ENCODE data around the gene LRRC8C.

LRRC8C gene

GRCh38 chr1:89682611-89683010 is 49.7 kb downstream of the LRRC8C start:
- Histone ChIP-seq H4K5ac (ENCODE audit: low read length) (no peak overlapping the region), H2BK15ac (replicated peaks; ENCODE audit: low read depth) (no peak overlapping the region), H2BK120ac (ENCODE audit: low read depth, low read length) (no peak overlapping the region), H3K4me2 (ENCODE audit: low read length) (no peak overlapping the region), H3K27me3 (ENCODE audit: insufficient read depth, low read length, poor library complexity) (no peaks in the 10 kb centered on the region), H3K23ac (ENCODE audit: low read length) (no peak overlapping the region), H3K4me3 (ENCODE audit: low read length) (no peak overlapping the region), H3K27ac (ENCODE audit: low read depth, low read length) (no peak overlapping the region), H3K79me2 (ENCODE audit: control insufficient read depth, insufficient read depth, low read length) (no peaks in the 10 kb centered on the region), H3K79me1 (ENCODE audit: low read length) (no peaks in the 10 kb centered on the region), H3K18ac (ENCODE audit: low read length) (no peak overlapping the region), H3K56ac (ENCODE audit: low read length) (no peak overlapping the region), H3K9ac (ENCODE audit: low read length) (no peak overlapping the region), H4K8ac (ENCODE audit: low read depth, low read length) (no peak overlapping the region), H3K4me1 (ENCODE audit: control insufficient read depth, low read depth, low read length) (no peaks in the 10 kb centered on the region), H2BK5ac (ENCODE audit: low read length) (no peak overlapping the region), H3K36me3 (ENCODE audit: control insufficient read depth, insufficient read depth, low read length) (no peaks in the 10 kb centered on the region), H3K4ac (ENCODE audit: low read depth, low read length) (no peak overlapping the region), H2AK5ac (ENCODE audit: low read length) (no peak overlapping the region)
- no peak for DNase-seq

GRCh38 chr1:89685461-89685860 is 52.5 kb downstream of the LRRC8C start:
- Histone ChIP-seq H3K4me3 (ENCODE audit: low read length) (no peak overlapping the region), H4K8ac (ENCODE audit: low read depth, low read length) (no peak overlapping the region), H3K4me2 (ENCODE audit: low read length) (no peak overlapping the region), H2BK120ac (ENCODE audit: low read depth, low read length) (no peak overlapping the region), H2BK15ac (replicated peaks; ENCODE audit: low read depth) (no peak overlapping the region), H4K5ac (ENCODE audit: low read length) (no peak overlapping the region), H3K79me2 (ENCODE audit: control insufficient read depth, insufficient read depth, low read length) (no peaks in the 10 kb centered on the region), H3K4me1 (ENCODE audit: control insufficient read depth, low read depth, low read length) (no peaks in the 10 kb centered on the region), H2AK5ac (ENCODE audit: low read length) (no peak overlapping the region), H3K36me3 (ENCODE audit: control insufficient read depth, insufficient read depth, low read length) (no peaks in the 10 kb centered on the region), H3K56ac (ENCODE audit: low read length) (no peak overlapping the region), H3K79me1 (ENCODE audit: low read length) (no peaks in the 10 kb centered on the region), H3K9ac (ENCODE audit: low read length) (no peak overlapping the region), H3K27ac (ENCODE audit: low read depth, low read length) (no peak overlapping the region), H3K18ac (ENCODE audit: low read length) (no peak overlapping the region), H3K27me3 (ENCODE audit: insufficient read depth, low read length, poor library complexity) (no peaks in the 10 kb centered on the region), H3K23ac (ENCODE audit: low read length) (no peak overlapping the region), H3K4ac (ENCODE audit: low read depth, low read length) (no peak overlapping the region), H2BK5ac (ENCODE audit: low read length) (no peak overlapping the region)
- no peak for DNase-seq
- WGBS (ENCODE audit: extremely low coverage, insufficient coverage, low lambda C conversion rate): no CpG with 5 or more reads among the region's 2 CpGs

- no peaks in the 10 kb centered on the region for H3K79me2 ChIP-seq (ENCODE audit: control insufficient read depth, insufficient read depth, low read length)
- H3K27me3 ChIP-seq (ENCODE audit: insufficient read depth, low read length, poor library complexity): no peaks in the 10 kb centered on the region
- DNase-seq: no peak
- no peak overlapping the region for H2AK5ac ChIP-seq (ENCODE audit: low read length)
- H3K79me1 ChIP-seq (ENCODE audit: low read length): no peaks in the 10 kb centered on the region
- no peak overlapping the region for H4K5ac ChIP-seq (ENCODE audit: low read length)
- H3K23ac ChIP-seq (ENCODE audit: low read length): no peak overlapping the region
- no peaks in the 10 kb centered on the region for H3K36me3 ChIP-seq (ENCODE audit: control insufficient read depth, insufficient read depth, low read length)
- H3K4me2 ChIP-seq (ENCODE audit: low read length): no peak overlapping the region
- no peak overlapping the region for H2BK15ac ChIP-seq (replicated peaks; ENCODE audit: low read depth)
- no peak overlapping the region for H3K18ac ChIP-seq (ENCODE audit: low read length)
- H3K27ac ChIP-seq (ENCODE audit: low read depth, low read length): no peak overlapping the region
- no peaks in the 10 kb centered on the region for H3K4me1 ChIP-seq (ENCODE audit: control insufficient read depth, low read depth, low read length)
- H2BK5ac ChIP-seq (ENCODE audit: low read length): no peak overlapping the region
- H2BK120ac ChIP-seq (ENCODE audit: low read depth, low read length): no peak overlapping the region
- H3K56ac ChIP-seq (ENCODE audit: low read length): no peak overlapping the region
- H3K9ac ChIP-seq (ENCODE audit: low read length): no peak overlapping the region
- H4K8ac ChIP-seq (ENCODE audit: low read depth, low read length): no peak overlapping the region
- H3K4me3 ChIP-seq (ENCODE audit: low read length): no peak overlapping the region
- no CpG with 5 or more reads among the region's 5 CpGs for WGBS (ENCODE audit: extremely low coverage, insufficient coverage, low lambda C conversion rate)
- no peak overlapping the region for H3K4ac ChIP-seq (ENCODE audit: low read depth, low read length)
Measured at GRCh38 chr1:89686520-89686919, 53.6 kb downstream of the LRRC8C start.

DNA sequence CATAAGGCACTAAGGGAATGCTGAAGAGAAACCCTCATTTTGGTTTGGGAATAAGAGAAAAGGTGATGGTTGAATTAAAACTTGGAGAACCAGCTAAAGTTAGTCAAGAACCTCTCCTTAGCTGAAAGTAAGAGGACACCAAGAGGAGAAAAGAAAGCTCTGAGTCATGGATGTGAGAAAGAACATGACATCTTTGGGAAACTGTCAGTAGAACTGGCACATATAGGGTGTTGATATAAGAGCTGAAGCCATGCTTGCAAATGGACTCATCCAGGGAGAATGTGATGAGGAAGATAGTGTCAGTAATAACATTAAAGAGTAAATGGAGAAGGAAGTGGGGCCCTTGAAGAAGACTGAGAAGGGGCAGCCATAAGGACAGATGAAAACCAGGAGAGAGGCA is 54.3 kb downstream of the LRRC8C start:
- H2BK15ac ChIP-seq (replicated peaks; ENCODE audit: low read depth): no peak overlapping the region
- peak overlapping the region; percentile 65 for H4K8ac ChIP-seq (ENCODE audit: low read depth, low read length)
- H3K36me3 ChIP-seq (ENCODE audit: control insufficient read depth, insufficient read depth, low read length): no peaks in the 10 kb centered on the region
- no peaks in the 10 kb centered on the region for H3K79me1 ChIP-seq (ENCODE audit: low read length)
- H3K18ac ChIP-seq (ENCODE audit: low read length): no peak overlapping the region
- no peaks in the 10 kb centered on the region for H3K27me3 ChIP-seq (ENCODE audit: insufficient read depth, low read length, poor library complexity)
- no peak overlapping the region for H3K9ac ChIP-seq (ENCODE audit: low read length)
- H3K4ac ChIP-seq (ENCODE audit: low read depth, low read length): no peak overlapping the region
- no peak overlapping the region for H3K4me3 ChIP-seq (ENCODE audit: low read length)
- no peaks in the 10 kb centered on the region for H3K79me2 ChIP-seq (ENCODE audit: control insufficient read depth, insufficient read depth, low read length)
- no peak for DNase-seq
- H2AK5ac ChIP-seq (ENCODE audit: low read length): no peak overlapping the region
- H3K56ac ChIP-seq (ENCODE audit: low read length): no peak overlapping the region
- no peak overlapping the region for H4K5ac ChIP-seq (ENCODE audit: low read length)
- H3K4me1 ChIP-seq (ENCODE audit: control insufficient read depth, low read depth, low read length): no peaks in the 10 kb centered on the region
- no peak overlapping the region for H2BK120ac ChIP-seq (ENCODE audit: low read depth, low read length)
- no peak overlapping the region for H3K4me2 ChIP-seq (ENCODE audit: low read length)
- H3K23ac ChIP-seq (ENCODE audit: low read length): no peak overlapping the region
- H3K27ac ChIP-seq (ENCODE audit: low read depth, low read length): no peak overlapping the region
- H2BK5ac ChIP-seq (ENCODE audit: low read length): no peak overlapping the region

DNA sequence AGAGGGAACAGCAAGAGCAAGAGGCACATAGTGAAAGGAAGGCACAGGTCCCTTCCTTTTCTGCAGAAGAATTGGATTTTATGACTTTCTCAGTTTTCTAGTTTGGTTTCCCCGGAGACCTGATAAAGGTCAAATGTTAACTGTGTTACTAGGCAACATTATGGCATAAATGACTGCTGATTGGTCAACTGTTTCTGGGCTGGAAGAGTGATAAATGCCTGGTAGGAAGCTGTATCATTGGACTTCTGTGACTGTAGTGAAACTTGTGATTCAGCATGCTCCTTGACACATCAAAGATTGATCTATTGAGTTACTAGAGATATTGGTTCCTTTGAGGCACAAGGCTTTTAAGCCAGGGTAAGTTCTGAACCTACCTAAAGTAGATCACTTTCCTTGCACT is 55.7 kb downstream of the LRRC8C start:
- Histone ChIP-seq H3K18ac (ENCODE audit: low read length) (no peak overlapping the region), H2AK5ac (ENCODE audit: low read length) (no peak overlapping the region), H2BK5ac (ENCODE audit: low read length) (no peak overlapping the region), H3K36me3 (ENCODE audit: control insufficient read depth, insufficient read depth, low read length) (no peaks in the 10 kb centered on the region), H2BK120ac (ENCODE audit: low read depth, low read length) (no peak overlapping the region), H3K4me3 (ENCODE audit: low read length) (no peak overlapping the region), H3K4me1 (ENCODE audit: control insufficient read depth, low read depth, low read length) (no peaks in the 10 kb centered on the region), H3K4ac (ENCODE audit: low read depth, low read length) (no peak overlapping the region), H3K79me1 (ENCODE audit: low read length) (no peaks in the 10 kb centered on the region), H3K79me2 (ENCODE audit: control insufficient read depth, insufficient read depth, low read length) (no peaks in the 10 kb centered on the region), H4K5ac (ENCODE audit: low read length) (no peak overlapping the region), H3K4me2 (ENCODE audit: low read length) (no peak overlapping the region), H3K23ac (ENCODE audit: low read length) (no peak overlapping the region), H3K56ac (ENCODE audit: low read length) (no peak overlapping the region), H2BK15ac (replicated peaks; ENCODE audit: low read depth) (no peak overlapping the region), H3K27ac (ENCODE audit: low read depth, low read length) (no peak overlapping the region), H4K8ac (ENCODE audit: low read depth, low read length) (no peak overlapping the region), H3K9ac (ENCODE audit: low read length) (no peak overlapping the region), H3K27me3 (ENCODE audit: insufficient read depth, low read length, poor library complexity) (no peaks in the 10 kb centered on the region)
- DNase-seq: peak; percentile 40
- no CpG with 5 or more reads among the region's 1 CpG for WGBS (ENCODE audit: extremely low coverage, insufficient coverage, low lambda C conversion rate)

DNA sequence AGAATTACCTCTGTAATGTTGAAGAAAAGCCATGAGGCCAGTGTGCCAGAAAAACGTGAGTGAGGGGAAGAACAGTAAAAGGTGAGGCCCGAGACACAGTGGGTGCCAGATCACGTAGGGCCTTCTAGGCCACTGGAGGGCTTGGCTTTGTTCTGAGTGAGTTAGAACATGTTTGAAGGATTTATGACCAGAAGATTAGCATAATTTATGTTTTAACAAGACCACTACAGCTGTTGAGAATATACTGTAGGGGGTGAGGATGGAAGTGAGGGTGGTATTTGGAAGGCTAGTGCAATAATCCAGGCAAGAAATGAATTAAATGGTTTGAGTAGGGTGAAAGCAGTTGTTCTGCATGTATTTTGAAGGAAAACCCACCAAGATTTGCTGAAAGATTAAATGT is 56.3 kb downstream of the LRRC8C start:
- Histone ChIP-seq H3K36me3 (ENCODE audit: control insufficient read depth, insufficient read depth, low read length) (no peaks in the 10 kb centered on the region), H3K9ac (ENCODE audit: low read length) (no peak overlapping the region), H3K4me3 (ENCODE audit: low read length) (no peak overlapping the region), H2BK120ac (ENCODE audit: low read depth, low read length) (no peak overlapping the region), H3K23ac (ENCODE audit: low read length) (no peak overlapping the region), H4K5ac (ENCODE audit: low read length) (no peak overlapping the region), H3K27ac (ENCODE audit: low read depth, low read length) (no peak overlapping the region), H3K4me1 (ENCODE audit: control insufficient read depth, low read depth, low read length) (no peaks in the 10 kb centered on the region), H4K8ac (ENCODE audit: low read depth, low read length) (no peak overlapping the region), H3K79me1 (ENCODE audit: low read length) (no peaks in the 10 kb centered on the region), H3K56ac (ENCODE audit: low read length) (no peak overlapping the region), H3K18ac (ENCODE audit: low read length) (no peak overlapping the region), H2BK5ac (ENCODE audit: low read length) (no peak overlapping the region), H3K27me3 (ENCODE audit: insufficient read depth, low read length, poor library complexity) (no peaks in the 10 kb centered on the region), H3K4me2 (ENCODE audit: low read length) (no peak overlapping the region), H3K4ac (ENCODE audit: low read depth, low read length) (no peak overlapping the region), H2AK5ac (ENCODE audit: low read length) (no peak overlapping the region), H3K79me2 (ENCODE audit: control insufficient read depth, insufficient read depth, low read length) (no peaks in the 10 kb centered on the region), H2BK15ac (replicated peaks; ENCODE audit: low read depth) (no peak overlapping the region)
- DNase-seq: no peak
- WGBS (ENCODE audit: extremely low coverage, insufficient coverage, low lambda C conversion rate): no CpG with 5 or more reads among the region's 3 CpGs
